Endometrial microvascular endothelial cells (primary cell): ENCODE measurements around the gene SULF2. TPM values are rescaled to one million over a fixed set of nuclear protein-coding genes. Genes with fewer than 3 reads are reported as not detected.

Experiments used
- in situ Hi-C: cut with HindIII; loops from 2 replicates; pipeline ENCODE4 v1.10.0; 2017; ENCODE audit warnings: low sequenced_read_pairs, low pct_unique_long_range_greater_than_20kb; ENCODE audit errors: inconsistent ontology term
- total RNA-seq: library from RNA; depleted of rRNA; stranded (reverse); fragments of >200 nt; gene quantifications from one replicate; pipeline ENCODE4 v1.2.3, GENCODE V29; 2015; ENCODE audit errors: inconsistent ontology term

Gene SULF2
- total RNA-seq, 1 donor from 2014 or later: 59.9 TPM

DNA sequence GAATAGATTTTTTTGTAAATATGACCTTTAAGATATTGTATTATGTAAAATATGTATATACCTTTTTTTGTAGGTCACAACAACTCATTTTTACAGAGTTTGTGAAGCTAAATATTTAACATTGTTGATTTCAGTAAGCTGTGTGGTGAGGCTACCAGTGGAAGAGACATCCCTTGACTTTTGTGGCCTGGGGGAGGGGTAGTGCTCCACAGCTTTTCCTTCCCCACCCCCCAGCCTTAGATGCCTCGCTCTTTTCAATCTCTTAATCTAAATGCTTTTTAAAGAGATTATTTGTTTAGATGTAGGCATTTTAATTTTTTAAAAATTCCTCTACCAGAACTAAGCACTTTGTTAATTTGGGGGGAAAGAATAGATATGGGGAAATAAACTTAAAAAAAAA lies 130.9 kb downstream of the SULF2 start:
- in situ Hi-C loops: no loop called here

- in situ Hi-C loops: no loop called here
These were observed 131.4 kb downstream of the SULF2 start for GRCh38 chr20:47653869-47654268.

- in situ Hi-C loops: no loop called here
These were observed 132.5 kb downstream of the SULF2 start for GRCh38 chr20:47652794-47653193.

DNA sequence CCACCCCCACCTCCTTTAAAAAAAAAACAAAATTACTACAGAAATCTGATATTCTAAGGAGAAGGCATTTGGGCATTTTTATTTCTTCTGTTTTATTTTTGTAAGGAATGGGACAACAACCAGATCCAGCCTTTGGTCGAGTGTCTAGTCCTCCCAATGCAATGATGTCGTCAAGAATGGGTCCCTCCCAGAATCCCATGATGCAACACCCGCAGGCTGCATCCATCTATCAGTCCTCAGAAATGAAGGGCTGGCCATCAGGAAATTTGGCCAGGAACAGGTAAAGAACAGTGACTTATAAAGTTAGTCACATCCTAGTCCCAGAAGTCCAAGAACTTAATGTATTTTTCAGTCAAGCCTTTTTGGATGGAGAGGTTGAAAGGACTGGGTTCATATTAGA lies 133.0 kb downstream of the SULF2 start:
- in situ Hi-C loops: no loop called here

DNA sequence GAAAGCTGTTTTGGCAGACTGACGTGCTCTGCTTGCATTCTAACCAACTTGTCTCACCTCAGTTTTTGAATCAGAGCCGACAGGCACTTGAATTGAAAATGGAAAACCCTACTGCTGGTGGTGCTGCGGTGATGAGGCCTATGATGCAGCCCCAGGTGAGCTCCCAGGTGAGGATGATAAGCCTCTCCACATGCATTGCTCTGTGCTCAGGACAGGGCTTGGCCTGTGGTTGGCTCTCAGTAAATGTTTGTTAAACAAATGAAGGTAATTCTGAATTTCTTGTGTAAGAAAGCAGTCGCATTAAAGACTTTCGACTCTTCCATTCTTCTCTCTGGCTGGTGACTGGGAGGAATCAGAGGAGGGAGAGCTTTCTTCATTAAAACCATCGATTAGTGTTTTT lies 136.3 kb downstream of the SULF2 start:
- in situ Hi-C loops: no loop called here

DNA sequence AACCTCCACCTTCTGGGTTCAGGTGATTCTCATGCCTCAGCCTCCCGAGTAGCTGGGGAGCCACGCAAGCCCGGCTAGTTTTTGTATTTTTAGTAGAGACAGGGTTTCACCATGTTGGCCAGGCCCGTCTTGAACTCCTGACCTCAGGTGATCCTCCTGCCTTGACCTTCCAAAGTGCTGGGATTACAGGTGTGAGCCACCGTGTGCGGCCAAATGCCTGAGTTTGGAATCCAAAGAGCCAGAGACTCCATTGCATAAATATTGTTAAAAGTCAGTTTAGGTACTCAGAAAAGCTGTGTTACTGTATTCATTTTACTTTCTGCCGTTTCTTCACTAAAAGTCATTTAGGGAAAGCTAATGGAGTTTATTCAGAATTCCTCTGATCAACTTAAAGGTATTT lies 137.3 kb downstream of the SULF2 start:
- in situ Hi-C loops: no loop called here

GRCh38 chr20:47645632-47646031 lies 139.6 kb downstream of the SULF2 start:
- in situ Hi-C loops: no loop called here

DNA sequence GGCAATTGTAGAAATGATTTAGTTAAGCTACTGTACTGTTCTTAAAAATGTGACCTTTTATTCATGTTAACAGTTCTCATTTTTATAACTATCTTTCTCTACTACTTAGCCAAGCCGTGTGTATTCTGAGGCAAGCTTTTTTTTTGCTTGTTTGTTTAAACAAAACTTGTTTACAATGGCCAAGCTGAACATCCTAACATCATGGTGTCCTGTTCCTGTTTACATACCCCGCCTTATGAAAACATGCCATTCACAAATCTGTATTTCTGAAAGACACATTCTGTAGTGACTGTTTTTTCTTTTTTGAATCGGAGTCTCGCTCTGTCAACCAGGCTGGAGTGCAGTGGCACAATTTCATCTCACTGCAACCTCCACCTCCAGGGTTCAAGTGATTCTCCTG lies 142.7 kb downstream of the SULF2 start:
- in situ Hi-C loops: no loop called here

DNA sequence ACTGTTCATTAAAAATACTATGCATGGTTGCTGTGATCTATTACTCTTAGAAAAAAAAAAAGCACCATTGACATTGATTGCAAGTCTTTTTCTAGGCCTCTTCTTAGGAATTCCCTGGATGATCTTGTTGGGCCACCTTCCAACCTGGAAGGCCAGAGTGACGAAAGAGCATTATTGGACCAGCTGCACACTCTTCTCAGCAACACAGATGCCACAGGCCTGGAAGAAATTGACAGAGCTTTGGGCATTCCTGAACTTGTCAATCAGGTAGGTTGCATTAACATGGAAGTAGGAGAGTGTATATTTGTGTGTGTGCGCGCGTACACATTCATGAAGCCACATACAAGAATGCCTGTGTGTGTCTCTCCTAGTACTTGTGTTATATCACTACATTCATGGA lies 143.2 kb downstream of the SULF2 start:
- in situ Hi-C loops: no loop called here

DNA sequence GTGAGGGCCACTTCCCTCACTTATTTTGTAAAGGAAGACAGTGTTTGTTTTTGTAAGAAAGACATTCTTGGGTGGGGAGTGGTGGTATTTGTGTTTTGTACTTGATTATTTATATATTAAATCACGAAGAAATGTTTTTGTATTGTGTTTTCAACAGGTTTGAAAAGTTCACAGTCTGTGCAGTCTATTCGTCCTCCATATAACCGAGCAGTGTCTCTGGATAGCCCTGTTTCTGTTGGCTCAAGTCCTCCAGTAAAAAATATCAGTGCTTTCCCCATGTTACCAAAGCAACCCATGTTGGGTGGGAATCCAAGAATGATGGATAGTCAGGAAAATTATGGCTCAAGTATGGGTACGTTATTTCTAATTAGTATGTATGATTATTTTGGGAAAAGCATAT lies 146.4 kb downstream of the SULF2 start:
- in situ Hi-C loops: no loop called here

DNA sequence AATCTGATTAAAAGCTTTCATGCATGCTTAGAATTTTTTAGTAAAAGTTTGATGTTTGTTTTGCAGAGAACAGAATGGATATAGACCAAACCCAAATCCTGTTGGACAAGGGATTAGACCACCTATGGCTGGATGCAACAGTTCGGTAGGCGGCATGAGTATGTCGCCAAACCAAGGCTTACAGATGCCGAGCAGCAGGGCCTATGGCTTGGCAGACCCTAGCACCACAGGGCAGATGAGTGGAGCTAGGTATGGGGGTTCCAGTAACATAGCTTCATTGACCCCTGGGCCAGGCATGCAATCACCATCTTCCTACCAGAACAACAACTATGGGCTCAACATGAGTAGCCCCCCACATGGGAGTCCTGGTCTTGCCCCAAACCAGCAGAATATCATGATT lies 150.0 kb downstream of the SULF2 start:
- in situ Hi-C loops: no loop called here

GRCh38 chr20:47631078-47631477 lies 154.2 kb downstream of the SULF2 start:
- in situ Hi-C loops: no loop called here

DNA sequence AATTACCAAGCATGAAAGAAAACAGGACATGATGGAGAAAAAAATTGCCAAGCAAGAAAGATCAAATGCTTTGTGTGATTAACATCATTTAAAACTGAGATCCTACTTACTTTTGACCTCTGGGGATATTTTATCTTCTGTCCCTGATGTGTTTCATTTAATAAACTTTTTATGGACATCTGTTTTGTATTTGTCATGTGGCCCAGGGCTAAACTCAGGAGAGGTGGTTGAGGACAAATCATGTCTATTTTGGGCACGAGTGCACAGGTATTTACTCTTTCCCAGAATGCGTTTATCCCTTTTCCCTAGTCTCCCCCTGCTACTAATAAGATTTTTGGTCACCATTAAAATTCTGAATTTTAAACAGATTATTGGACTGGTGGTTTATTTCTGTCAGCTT lies 155.4 kb downstream of the SULF2 start:
- in situ Hi-C loops: no loop called here

- in situ Hi-C loops: no loop called here
These were observed 157.7 kb downstream of the SULF2 start for GRCh38 chr20:47627540-47627939.

DNA sequence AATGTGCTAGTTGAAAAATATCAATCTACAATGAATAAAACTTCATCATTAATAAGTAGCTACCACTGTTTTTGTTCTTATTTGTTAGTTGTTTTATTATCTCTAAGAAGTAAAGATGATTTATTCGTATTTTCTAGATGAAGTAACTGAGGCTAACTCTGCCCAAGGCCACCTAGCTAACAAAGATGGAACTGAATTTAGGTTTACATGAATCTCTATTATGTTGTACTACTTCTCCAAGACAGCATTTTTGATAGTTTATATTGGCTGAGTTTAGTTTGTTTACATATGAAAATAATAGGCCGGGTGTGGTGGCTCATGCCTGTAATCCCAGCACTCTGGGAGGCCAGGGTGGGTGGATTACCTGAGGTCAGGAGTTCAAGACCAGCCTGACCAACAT lies 162.1 kb downstream of the SULF2 start:
- in situ Hi-C loops: loop anchor here (25.0 kb wide), 1 partner anchor 261 kb away; the partner anchor contains the start of gene ZMYND8

DNA sequence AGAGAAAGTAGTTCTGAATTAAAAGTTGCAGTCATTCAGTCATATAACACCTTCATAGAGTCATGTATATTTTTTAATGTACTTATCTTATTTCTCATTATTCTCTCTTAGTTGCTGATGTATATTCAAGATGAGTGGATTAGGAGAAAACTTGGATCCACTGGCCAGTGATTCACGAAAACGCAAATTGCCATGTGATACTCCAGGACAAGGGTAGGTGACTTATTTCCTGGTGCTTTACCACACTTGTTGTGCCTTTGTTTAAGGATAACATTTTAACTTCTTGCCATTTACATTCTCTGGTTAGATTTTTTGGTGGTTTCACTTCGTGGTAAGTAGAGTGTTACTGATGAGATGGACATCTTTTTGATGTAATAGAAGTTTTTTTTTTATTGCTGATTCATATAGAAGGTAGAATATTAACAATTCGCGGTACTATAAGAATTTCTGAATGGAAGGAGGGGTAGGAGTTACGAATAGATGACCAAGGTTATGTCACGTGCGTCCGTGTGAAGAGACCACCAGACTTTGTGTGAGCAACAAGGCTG lies 163.1 kb downstream of the SULF2 start:
- in situ Hi-C loops: loop anchor here (25.0 kb wide), 1 partner anchor 260 kb away; the partner anchor contains the start of gene ZMYND8

DNA sequence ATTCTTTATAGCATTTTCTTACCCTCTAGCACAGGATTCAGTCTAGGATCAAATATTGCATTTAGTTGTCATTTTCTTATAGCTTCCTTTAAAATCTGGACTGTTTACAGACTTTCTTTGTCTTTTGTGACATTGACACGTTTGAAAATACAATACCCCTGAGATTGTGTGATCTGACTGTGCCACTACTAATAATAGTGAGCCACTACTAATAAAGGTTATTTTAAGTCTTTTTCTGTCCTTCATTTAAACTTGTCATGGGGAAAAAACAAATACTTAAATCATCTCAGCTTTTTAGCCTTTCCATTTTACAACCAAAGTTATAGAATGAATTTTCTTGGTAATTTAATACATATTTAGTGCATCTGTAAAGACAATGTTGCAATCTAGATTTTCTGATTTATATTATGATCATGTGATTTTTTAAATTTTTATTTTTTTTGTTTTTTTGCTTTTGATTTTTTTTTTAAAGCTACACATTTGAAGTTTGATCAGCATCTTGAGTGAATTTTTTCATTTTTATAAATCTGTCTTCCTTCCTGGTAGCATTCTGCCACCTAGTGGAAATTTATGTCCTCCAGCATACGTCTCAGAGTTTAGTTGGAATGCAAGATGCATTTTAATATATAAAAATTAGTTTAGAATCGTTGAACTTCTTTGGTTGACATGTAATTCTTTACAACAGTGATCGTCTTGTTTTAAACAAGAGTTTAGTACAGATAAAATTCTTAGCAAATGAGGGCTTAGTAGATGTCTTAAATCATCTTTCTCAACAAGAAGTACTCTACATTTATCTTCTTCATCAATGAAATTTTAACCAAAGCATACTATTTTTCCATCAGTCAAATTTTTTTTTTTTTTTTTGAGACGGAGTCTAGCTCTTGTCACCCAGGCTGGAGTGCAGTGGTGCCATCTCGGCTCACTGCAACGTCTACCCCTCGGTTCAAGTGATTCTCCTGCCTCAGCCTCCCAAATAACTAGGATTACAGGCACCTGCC lies 164.2 kb downstream of the SULF2 start:
- in situ Hi-C loops: loop anchor here (25.0 kb wide), 1 partner anchor 259 kb away; the partner anchor contains the start of gene ZMYND8

DNA sequence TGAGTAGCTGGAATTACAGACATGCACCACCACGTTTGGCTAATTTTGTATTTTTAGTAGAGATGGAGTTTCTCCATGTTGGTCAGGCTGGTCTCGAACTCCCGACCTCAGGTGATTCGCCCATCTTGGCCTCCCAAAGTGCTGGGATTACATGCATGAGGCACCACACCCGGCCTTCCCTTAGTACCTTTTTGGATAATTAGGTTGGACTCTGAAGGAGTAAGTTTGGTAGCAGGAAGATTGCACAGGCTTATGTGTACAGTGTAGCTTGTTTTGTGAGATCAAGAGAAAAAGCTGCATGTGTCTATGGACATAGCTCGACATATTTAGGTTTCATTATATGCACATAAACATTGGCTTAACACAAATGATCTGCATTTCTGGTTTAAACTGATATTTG lies 166.8 kb downstream of the SULF2 start:
- in situ Hi-C loops: loop anchor here (25.0 kb wide), 1 partner anchor 256 kb away; the partner anchor contains the start of gene ZMYND8

DNA sequence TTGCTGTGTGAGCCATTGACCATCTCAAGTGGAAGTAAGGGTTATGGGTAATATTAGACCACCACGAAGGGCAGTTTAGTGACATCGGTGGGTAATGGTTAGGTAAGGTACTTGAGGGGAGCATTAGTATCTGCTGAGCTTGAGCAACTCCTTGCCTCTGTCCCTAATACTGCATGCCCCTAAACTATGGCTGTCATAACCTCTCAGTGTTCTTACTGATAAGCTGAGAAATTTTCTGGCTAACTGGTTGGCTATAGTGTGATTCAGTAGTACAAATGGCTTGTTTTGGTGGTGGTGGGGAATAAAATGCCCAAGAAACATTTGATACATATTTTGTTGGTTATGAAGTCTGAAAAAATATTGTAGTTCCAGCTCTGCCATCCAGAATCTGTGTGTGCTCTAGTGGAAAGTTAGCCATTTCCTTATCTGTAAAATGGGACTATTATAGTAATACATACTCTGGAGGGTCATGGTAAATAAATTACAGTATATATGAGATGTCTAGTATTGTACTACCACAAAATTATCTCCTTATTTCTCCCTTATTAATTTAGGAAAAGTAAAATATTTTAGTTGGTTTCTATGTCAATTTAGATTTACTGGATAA lies 170.5 kb downstream of the SULF2 start:
- in situ Hi-C loops: loop anchor here (25.0 kb wide), 1 partner anchor 253 kb away; the partner anchor contains the start of gene ZMYND8
